ENCODE data around the gene NPL. TPM values are rescaled to one million over a fixed set of nuclear protein-coding genes. Genes with fewer than 3 reads are reported as not detected.

The NPL gene
- total RNA-seq, 1 experiment from 2014 or later = 0.17 TPM

DNA sequence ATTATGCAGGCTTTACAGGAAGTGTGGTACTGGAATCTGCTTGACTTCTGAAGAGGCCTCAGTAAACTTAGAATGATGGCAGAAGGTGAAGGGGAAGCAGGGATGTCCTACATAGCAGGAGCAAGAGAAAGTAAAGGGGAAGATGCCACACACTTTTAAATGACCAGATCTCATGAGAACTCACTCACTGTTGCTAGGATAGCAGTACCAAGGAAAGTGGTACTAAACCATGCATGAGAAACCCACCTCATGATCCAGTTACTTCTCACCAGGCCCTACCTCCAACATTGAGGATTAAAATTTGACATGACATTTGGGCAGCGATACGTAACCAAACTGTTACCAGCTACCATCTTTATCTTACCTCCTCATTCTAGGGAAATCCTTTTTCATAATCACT lies 59.2 kb downstream of the NPL start:
- no peak for DNase-seq (ENCODE audit: low read depth)
- in situ Hi-C loops (cut with HindIII; ENCODE audit: low pct_unique_long_range_greater_than_20kb, low sequenced_read_pairs) = no loop called here

- in situ Hi-C loops (cut with HindIII; ENCODE audit: low pct_unique_long_range_greater_than_20kb, low sequenced_read_pairs) = no loop called here
- DNase-seq (ENCODE audit: low read depth) = no peak
Measured at GRCh38 chr1:182850319-182850718, 60.7 kb downstream of the NPL start.

DNA sequence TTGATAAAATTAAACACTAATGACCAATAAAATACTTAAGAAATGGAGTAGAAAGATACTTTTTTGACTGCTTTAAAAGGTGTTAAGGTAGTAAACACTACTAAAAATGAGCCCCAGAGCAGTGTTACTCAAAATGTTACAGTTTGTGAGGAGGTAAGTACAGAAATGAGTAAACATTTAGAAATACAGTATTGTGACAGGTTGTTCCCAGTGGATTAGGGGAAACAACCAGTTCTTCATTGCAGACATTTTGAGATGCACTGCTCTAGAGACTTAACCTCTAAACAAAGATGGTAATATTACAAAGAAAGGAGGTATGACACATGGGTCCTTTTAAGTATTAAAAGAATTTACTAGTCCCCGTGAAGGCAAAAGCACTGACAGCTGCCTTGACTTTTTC lies 62.3 kb downstream of the NPL start:
- DNase-seq (ENCODE audit: low read depth) = no peak
- in situ Hi-C loops (cut with HindIII; ENCODE audit: low pct_unique_long_range_greater_than_20kb, low sequenced_read_pairs) = no loop called here

DNA sequence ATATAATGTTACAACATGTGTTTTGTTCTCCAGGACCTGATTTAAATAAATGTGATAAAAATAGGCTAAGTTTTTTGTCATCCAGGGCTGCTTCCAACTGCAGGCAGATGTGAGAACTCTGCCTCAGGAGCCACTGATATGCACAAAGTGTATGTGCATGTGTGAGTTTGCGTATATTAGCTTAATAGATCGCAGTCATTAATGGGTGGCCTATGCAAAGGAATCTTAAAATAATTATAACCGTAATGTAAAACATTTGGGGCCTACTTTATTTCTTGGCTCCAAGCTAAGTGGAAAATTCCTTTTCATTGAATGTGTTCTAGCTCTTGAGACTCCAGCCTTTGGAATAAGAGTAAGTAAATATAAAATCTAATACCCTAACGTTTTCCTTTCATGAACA lies 66.3 kb downstream of the NPL start:
- DNase-seq (ENCODE audit: low read depth) = no peak
- in situ Hi-C loops (cut with HindIII; ENCODE audit: low pct_unique_long_range_greater_than_20kb, low sequenced_read_pairs) = no loop called here

- no peak for DNase-seq (ENCODE audit: low read depth)
- in situ Hi-C loops (cut with HindIII; ENCODE audit: low pct_unique_long_range_greater_than_20kb, low sequenced_read_pairs) = no loop called here
Measured at GRCh38 chr1:182857212-182857611, 67.6 kb downstream of the NPL start.

DNA sequence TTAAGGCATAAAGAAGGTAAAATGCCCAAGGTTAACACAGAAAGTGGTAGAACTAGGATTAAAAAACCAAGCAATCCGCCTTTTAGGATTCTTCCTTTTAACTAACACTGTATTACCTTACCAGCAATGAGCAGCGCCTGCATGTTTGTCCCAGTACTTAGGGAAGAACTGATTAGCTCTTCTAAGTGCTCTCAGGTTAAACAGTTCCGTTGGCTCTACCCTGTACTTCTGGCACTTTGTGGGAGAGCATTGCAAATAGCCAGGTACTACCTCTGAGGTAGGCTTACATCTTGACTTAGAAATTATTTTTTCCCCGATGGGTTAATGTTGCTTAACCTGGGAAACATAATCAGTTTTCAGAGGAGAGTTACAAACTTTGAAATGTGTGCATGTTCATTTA lies 71.1 kb downstream of the NPL start:
- in situ Hi-C loops (cut with HindIII; ENCODE audit: low pct_unique_long_range_greater_than_20kb, low sequenced_read_pairs) = no loop called here
- no peak for DNase-seq (ENCODE audit: low read depth)

DNA sequence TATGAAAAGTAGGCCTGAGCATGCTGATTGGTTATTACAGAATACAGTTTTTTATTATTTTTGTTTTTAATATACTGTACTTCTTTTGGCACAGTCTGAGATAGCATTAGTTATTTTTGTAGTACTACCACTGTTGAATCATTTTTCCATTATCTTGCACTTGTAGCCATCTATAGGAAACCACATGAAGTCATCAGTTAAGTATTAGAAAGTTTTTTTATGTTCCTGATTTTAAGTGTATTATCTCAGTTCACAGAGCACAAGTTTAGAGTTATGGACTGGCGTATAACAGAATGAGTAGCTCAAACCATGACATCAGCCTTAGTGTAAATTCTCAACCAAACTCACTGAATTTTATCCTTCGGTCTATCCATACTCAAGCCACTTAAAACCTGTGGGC lies 72.4 kb downstream of the NPL start:
- in situ Hi-C loops (cut with HindIII; ENCODE audit: low pct_unique_long_range_greater_than_20kb, low sequenced_read_pairs) = no loop called here

GRCh38 chr1:182862827-182863226 lies 73.3 kb downstream of the NPL start:
- in situ Hi-C loops (cut with HindIII; ENCODE audit: low pct_unique_long_range_greater_than_20kb, low sequenced_read_pairs) = no loop called here
- no peak for DNase-seq (ENCODE audit: low read depth)

More for the DNA sequence above, 72.4 kb downstream of the NPL start:
- DNase-seq (ENCODE audit: low read depth) = no peak

- in situ Hi-C loops (cut with HindIII; ENCODE audit: low pct_unique_long_range_greater_than_20kb, low sequenced_read_pairs) = no loop called here
- no peak for DNase-seq (ENCODE audit: low read depth)
Measured at GRCh38 chr1:182863940-182864339, 74.4 kb downstream of the NPL start.

DNA sequence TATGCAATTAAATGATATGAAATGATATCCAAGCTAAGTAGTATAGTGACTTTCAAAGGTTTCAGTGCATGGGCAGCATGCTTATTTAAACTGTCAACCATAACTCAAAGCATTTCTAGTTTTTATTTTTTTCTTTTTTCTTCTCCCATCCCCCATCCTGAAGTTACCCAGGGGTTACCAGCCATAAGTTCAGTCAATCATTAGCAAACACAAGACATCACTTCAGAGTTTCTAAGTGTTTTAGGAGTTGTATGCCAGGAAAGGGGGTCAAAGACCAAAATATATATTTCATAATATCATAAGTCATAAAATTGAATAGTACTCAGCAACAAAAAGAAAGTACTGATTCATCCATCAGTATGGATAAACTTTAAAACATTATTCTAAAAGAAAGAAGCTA lies 78.3 kb downstream of the NPL start:
- no peak for DNase-seq (ENCODE audit: low read depth)
- in situ Hi-C loops (cut with HindIII; ENCODE audit: low pct_unique_long_range_greater_than_20kb, low sequenced_read_pairs) = no loop called here

DNA sequence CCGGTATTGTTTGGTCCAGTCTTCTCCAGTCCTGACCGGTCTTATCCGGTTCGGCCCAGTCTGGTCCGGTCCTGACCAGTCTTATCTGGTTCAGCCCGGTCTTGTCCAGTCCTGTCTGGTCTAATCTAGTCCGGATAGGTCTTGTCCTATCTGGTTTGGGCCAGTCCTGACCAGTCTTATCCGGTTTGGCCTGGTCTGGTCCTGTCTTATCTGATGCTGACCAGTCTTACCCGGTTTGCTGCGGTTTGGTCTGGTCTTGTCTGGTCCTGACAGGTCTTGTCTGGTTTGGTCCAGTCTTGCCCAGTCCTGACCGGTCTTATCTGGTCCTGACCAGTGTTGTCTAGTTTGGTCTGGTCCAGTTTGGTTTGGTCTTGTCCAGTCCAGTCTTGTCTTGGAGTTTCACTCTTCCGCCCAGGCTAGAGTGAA lies 79.7 kb downstream of the NPL start:
- no peak for DNase-seq (ENCODE audit: low read depth)
- in situ Hi-C loops (cut with HindIII; ENCODE audit: low pct_unique_long_range_greater_than_20kb, low sequenced_read_pairs) = no loop called here

DNA sequence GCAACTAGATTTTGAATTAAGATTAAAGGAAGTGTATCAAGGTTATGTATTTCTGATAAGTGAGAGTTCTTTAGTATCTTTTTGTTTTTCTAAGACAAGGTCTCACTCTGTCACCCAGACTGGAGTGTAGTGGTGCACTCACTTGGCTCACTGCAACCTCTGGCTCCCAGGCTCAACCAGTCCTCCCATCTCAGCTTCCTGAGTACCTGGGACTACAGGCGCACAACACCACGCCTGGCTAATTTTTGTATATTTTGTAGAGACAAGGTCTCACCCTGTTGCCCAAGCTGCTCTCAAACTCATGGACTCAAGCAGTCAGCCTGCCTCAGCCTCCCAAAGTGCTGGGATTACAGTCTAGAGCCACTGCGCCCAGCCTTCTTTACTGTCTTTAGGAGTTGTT lies 83.3 kb downstream of the NPL start:
- in situ Hi-C loops (cut with HindIII; ENCODE audit: low pct_unique_long_range_greater_than_20kb, low sequenced_read_pairs) = no loop called here
- DNase-seq (ENCODE audit: low read depth) = no peak

- DNase-seq (ENCODE audit: low read depth) = no peak
- in situ Hi-C loops (cut with HindIII; ENCODE audit: low pct_unique_long_range_greater_than_20kb, low sequenced_read_pairs) = no loop called here
Measured at GRCh38 chr1:182875889-182876288, 86.3 kb downstream of the NPL start.

- no peak for DNase-seq (ENCODE audit: low read depth)
- in situ Hi-C loops (cut with HindIII; ENCODE audit: low pct_unique_long_range_greater_than_20kb, low sequenced_read_pairs) = no loop called here
Measured at GRCh38 chr1:182877331-182877730, 87.8 kb downstream of the NPL start.

DNA sequence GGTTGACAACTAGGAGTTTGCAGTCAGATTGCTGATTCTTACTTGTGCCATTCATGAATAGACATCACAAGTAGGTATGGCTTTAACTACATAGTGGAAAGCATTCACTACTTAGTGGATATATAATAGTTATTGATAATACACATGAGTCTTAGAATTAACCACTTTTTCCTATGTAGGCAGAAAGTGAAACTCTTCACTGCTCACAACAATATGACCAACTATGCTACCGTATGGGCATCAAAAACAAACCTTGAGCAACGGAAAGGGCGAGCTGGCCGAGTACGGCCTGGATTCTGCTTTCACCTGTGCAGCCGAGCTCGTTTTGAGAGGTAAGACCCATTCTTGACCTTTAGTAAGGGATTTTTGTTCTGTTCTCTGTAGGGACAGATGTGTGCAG lies 88.3 kb downstream of the NPL start:
- DNase-seq (ENCODE audit: low read depth) = no peak
- in situ Hi-C loops (cut with HindIII; ENCODE audit: low pct_unique_long_range_greater_than_20kb, low sequenced_read_pairs) = no loop called here

Other genes with a start within 250 kb of the NPL start
- gene RNASEL, start 200.5 kb upstream of the NPL start, total RNA-seq (2014; rRNA removed; shearing (Covaris generic); ENCODE audit: low replicate concordance) = 5.0 and 6.4 TPM in 2 replicates
- gene RGS16, start 185.4 kb upstream of the NPL start, total RNA-seq (2014; rRNA removed; shearing (Covaris generic); ENCODE audit: low replicate concordance) = not detected in 2 replicates
- gene RGS8, start 105.2 kb upstream of the NPL start, total RNA-seq (2014; rRNA removed; shearing (Covaris generic); ENCODE audit: low replicate concordance) = not detected in 2 replicates
- 120 and 154 TPM in 2 replicates for gene DHX9, start 49.6 kb downstream of the NPL start, total RNA-seq (2014; rRNA removed; shearing (Covaris generic); ENCODE audit: low replicate concordance)
- gene SHCBP1L, start 163.4 kb downstream of the NPL start, total RNA-seq (2014; rRNA removed; shearing (Covaris generic); ENCODE audit: low replicate concordance) = not detected in 2 replicates
- gene LAMC1, start 233.6 kb downstream of the NPL start, total RNA-seq (2014; rRNA removed; shearing (Covaris generic); ENCODE audit: low replicate concordance) = 87.3 and 138 TPM in 2 replicates